ENCODE results near the gene SPATA12.

DNA sequence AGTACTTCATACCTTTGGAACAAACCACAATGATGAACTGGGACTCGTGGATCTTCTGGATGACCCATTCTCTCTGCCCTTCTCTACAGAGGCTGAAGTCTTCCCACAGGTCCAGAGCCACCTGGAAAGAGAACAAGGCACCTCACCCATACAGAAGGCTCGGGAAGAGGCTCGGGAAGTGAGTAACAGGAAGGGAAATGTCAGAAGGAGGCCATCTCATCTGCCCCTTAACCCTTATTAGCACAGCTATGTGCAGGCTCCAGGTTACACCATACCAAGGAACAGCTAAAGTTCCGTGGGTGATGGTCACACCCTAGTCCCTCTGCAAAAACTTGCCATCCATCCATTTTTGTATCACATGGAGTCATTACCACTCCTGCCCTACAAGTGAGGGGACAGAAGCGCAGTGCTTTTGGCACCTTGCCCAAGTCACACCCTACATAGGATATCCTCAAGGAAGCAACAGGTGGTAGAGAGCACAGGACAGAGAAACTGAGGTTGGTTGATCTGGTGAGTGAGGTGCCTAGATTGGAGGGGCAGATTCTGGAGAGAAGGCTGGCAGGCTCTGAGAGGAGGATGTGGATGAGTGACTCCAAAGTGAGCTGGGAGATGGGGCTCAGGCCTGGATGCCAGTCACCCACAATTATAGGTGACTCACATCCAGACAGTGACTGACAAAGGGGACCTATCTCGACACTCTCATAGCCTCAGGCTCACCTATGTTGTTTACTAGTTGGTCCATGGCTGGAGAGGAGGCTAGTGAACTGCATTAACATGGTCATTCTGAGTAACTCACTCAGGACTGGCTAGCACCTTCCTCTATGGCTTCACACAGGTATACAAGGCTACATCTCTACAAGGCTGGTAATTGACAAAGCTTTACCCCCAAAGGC is 38.2 kb downstream of the SPATA12 start:
- no peak for TF ChIP-seq EZH2phosphoT487 (IDR thresholded peaks at IDR 0.05; ENCODE audit: borderline replicate concordance, low read length)
- TF ChIP-seq EZH2 (IDR thresholded peaks at IDR 0.05; ENCODE audit: low read length, unreplicated experiment) = no peak
